ENCODE measurements around the gene SLAMF1. TPM values are rescaled to one million over a fixed set of nuclear protein-coding genes. Genes with fewer than 3 reads are reported as not detected.

Gene SLAMF1
- total RNA-seq, 1 donor from 2014 or later = not detected

DNA sequence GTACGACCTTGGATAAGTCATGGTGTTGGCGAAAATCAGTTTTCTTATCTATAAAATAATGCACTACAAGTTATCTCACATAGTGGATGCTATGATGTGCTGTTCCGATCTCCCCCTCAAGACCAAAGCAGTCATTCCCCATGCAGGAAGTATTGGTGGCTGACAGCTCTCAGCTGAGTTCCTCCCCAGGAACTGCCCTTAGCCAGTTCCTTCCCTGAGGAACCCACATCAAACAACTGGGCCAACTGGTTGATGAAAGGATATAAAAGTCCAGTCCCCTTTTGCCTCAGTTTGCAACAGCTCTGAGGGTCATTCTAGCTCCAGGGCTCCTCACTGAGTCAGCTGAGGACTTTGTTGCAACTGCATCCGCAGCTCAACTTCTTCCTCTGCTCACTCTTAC, 16.1 kb upstream of the SLAMF1 start:
- DNase-seq (ENCODE audit: low spot score in 2 of 2) = no peak
- Histone ChIP-seq H3K4me3 (no peak overlapping the region), H3K4me1 (no peaks in the 10 kb centered on the region), H3K9me3 (no peaks in the 10 kb centered on the region), H3K27me3 (no peaks in the 10 kb centered on the region), H3K36me3 (no peaks in the 10 kb centered on the region), H3K27ac (no peak overlapping the region)
- intact Hi-C loops (cut with DNase I) = no loop called here
- TF ChIP-seq, protein P1, sequence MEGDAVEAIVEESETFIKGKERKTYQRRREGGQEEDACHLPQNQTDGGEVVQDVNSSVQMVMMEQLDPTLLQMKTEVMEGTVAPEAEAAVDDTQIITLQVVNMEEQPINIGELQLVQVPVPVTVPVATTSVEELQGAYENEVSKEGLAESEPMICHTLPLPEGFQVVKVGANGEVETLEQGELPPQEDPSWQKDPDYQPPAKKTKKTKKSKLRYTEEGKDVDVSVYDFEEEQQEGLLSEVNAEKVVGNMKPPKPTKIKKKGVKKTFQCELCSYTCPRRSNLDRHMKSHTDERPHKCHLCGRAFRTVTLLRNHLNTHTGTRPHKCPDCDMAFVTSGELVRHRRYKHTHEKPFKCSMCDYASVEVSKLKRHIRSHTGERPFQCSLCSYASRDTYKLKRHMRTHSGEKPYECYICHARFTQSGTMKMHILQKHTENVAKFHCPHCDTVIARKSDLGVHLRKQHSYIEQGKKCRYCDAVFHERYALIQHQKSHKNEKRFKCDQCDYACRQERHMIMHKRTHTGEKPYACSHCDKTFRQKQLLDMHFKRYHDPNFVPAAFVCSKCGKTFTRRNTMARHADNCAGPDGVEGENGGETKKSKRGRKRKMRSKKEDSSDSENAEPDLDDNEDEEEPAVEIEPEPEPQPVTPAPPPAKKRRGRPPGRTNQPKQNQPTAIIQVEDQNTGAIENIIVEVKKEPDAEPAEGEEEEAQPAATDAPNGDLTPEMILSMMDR (IDR thresholded peaks at IDR 0.05) = no peak

DNA sequence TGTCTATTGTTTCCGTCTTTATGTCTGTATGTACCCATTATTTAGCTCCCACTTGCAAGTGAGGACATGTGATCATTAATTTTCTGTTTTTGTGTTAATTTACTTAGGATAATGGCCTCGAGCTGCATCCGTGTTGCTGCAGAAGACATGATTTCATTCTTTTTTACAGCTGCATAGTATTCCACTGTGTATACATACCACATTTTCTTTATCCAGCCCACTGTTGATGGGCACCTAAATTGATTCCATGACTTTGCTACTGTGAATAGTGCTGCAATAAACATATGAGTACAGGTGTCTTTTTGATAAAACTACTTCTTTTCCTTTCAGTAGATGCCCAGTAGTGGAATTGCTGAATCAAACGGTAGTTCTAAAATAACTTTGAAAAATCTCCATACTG, 12.7 kb upstream of the SLAMF1 start:
- intact Hi-C loops (cut with DNase I) = no loop called here

DNA sequence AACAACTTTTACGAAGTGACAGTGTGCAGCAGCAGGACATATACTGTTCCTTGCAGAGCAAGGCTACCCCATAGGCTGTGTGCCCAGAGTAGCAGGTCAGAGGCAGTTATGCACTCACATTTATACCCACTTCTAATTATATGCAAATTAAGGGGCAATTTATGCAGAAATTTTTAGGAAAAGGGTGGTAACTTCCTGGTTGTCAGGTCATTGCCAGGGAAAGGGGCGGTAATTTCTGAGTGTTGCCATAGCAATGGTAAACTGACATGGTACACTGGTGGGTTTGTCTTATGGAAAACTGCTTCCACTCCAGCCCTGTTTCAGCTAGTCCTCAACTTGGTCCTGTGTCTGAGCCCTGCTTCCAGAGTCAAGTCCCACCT, 12.0 kb upstream of the SLAMF1 start:
- Histone ChIP-seq H3K27ac (no peak overlapping the region), H3K9me3 (no peaks in the 10 kb centered on the region), H3K27me3 (no peaks in the 10 kb centered on the region), H3K4me3 (no peak overlapping the region), H3K36me3 (no peaks in the 10 kb centered on the region), H3K4me1 (no peaks in the 10 kb centered on the region)
- DNase-seq (ENCODE audit: low spot score in 2 of 2) = no peak
- TF ChIP-seq, protein P1 (IDR thresholded peaks at IDR 0.05) = no peak
- intact Hi-C loops (cut with DNase I) = no loop called here

More for the DNA sequence above, 12.7 kb upstream of the SLAMF1 start:
- Histone ChIP-seq H3K36me3 (no peaks in the 10 kb centered on the region), H3K4me3 (no peak overlapping the region), H3K27ac (no peak overlapping the region), H3K4me1 (no peaks in the 10 kb centered on the region), H3K9me3 (no peaks in the 10 kb centered on the region), H3K27me3 (no peaks in the 10 kb centered on the region)
- TF ChIP-seq, protein P1 (IDR thresholded peaks at IDR 0.05) = no peak
- DNase-seq (ENCODE audit: low spot score in 2 of 2) = no peak

DNA sequence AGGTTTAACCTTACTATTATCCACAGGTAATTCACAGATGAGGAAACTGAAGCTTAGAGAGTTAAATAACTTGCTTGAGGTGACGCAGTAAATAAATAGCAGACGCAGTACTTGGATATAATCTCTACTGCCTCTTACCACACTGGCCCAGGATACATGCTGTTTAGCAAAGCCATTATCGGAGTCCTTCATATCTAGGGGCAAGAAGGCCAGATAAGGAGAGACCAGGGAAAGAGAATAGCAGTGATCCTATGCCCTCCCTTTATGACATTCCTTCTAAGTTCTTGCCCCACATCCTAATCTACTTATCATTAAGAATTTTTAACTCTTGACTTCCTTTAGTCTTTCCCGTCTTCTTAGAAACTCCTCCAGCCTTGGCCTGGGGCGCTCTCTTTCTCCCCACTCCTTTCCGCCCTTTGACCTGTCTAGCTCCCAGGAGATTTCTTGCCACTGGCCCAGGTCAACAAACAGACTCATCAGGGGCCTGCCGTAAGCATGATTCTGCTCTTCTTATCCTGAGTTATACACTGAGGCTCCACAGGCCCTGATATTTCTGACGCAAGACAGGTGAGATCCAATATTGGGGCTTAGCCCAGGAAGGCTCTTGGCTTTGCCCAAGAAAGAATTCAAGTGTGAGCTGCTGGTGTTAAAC, 11.4 kb upstream of the SLAMF1 start:
- no peak overlapping the region for H3K4me3 ChIP-seq
- TF ChIP-seq, protein P1 (IDR thresholded peaks at IDR 0.05) = no peak
- H3K4me1 ChIP-seq = no peaks in the 10 kb centered on the region
- no peak overlapping the region for H3K27ac ChIP-seq
- intact Hi-C loops (cut with DNase I) = no loop called here
- DNase-seq (ENCODE audit: low spot score in 2 of 2) = no peak
- H3K9me3 ChIP-seq = no peaks in the 10 kb centered on the region
- no peaks in the 10 kb centered on the region for H3K27me3 ChIP-seq
- H3K36me3 ChIP-seq = no peaks in the 10 kb centered on the region

DNA sequence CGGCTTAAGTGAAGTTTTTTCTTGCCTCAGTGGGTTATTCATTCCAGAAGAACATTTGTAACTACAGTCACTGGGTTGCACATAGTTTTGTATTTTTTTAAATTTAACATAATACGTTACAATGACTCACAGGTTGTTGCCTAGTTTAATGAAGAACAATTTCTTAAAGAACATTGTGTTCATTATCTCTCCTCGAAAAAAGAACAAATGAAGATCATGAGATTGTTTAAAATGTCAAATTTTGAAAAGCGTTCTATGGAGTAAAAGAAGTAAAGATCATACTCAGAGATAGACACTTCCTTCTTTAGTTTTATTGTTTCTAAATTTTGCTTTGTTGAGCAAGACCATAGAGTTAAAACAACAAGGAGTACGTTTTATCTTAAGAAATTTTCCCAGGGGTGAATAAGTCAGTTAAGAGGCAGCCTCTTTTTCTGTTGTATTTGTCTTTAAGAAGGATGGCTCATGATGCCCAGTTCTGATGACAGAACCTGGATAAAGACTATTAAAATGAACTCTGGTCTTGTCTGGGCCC, 10.5 kb upstream of the SLAMF1 start:
- Histone ChIP-seq H3K4me3 (no peak overlapping the region), H3K36me3 (no peaks in the 10 kb centered on the region), H3K9me3 (no peaks in the 10 kb centered on the region), H3K27ac (no peak overlapping the region), H3K27me3 (no peaks in the 10 kb centered on the region), H3K4me1 (no peaks in the 10 kb centered on the region)
- TF ChIP-seq, protein P1 (IDR thresholded peaks at IDR 0.05) = no peak
- intact Hi-C loops (cut with DNase I) = no loop called here
- DNase-seq (ENCODE audit: low spot score in 2 of 2) = no peak
